ENCODE measurements around the gene C1QTNF7.

DNA sequence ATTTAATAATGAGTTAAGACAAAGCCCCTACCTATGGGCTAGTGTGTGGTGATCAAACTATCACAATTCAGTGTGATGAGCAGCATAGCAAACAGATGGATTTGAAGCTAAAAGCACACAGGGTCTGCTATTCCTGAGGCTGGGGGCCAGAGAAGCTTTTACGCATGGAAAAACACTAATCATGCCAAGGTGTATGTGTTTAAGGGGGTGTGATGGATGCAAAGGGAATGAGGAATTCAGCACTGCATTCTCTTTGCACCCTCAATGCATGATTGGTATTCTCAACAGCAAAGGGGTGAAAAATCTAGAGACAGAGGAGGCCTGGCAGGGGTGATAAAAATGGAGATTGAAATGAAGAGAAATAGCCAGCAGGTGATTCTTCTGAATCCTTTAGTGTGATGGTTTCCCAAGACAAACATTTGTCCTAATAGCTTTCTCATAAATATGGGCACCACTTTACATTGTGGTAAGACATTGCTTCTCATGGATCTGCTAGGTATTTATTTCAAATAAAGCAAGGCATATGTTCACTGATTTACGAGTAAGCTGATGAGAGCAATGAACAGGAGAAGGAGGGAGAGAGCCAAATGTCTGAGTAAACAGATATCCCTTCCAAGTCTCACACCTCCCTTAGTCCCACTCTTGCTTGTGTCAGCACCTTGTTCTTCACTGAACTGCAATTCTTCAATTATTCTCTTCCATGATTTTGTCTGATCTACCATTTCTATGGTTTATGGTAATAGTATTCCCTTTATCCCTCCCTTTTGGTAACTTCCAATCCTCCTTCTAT lies 15.7 kb downstream of the C1QTNF7 start:
- TF ChIP-seq, protein P1, sequence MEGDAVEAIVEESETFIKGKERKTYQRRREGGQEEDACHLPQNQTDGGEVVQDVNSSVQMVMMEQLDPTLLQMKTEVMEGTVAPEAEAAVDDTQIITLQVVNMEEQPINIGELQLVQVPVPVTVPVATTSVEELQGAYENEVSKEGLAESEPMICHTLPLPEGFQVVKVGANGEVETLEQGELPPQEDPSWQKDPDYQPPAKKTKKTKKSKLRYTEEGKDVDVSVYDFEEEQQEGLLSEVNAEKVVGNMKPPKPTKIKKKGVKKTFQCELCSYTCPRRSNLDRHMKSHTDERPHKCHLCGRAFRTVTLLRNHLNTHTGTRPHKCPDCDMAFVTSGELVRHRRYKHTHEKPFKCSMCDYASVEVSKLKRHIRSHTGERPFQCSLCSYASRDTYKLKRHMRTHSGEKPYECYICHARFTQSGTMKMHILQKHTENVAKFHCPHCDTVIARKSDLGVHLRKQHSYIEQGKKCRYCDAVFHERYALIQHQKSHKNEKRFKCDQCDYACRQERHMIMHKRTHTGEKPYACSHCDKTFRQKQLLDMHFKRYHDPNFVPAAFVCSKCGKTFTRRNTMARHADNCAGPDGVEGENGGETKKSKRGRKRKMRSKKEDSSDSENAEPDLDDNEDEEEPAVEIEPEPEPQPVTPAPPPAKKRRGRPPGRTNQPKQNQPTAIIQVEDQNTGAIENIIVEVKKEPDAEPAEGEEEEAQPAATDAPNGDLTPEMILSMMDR (IDR thresholded peaks at IDR 0.05; ENCODE audit: low read depth, low read length) = no peak
- no peak for TF ChIP-seq EZH2phosphoT487 (IDR thresholded peaks at IDR 0.05; ENCODE audit: low read depth)

Measured in OCI-LY3 (cell line).